Esophagus squamous epithelium (tissue), 4 donors: ENCODE data around the gene ADAMTS9.

Source experiments
- POLR2A ChIP-seq, 4 donors: fragments of 450-650 bp; IDR thresholded peaks; one replicate each; pipeline ENCODE4 v1.6.1; 2017; ENCODE audit warnings: antibody characterized with exemption in 4 of 4, mild to moderate bottlenecking in 4 of 4, moderate library complexity in 3 of 4
- TF ChIP-seq, protein P1 (sequence below), 6 experiments: fragments of 450-650 bp in 4 of 6; fragments of 200-600 bp in 2 of 6; sonication (generic) in 2 of 6; IDR thresholded peaks; one replicate each; pipeline ENCODE4 v1.5.1; 2016 to 2019; ENCODE audit warnings: antibody characterized with exemption in 6 of 6, mild to moderate bottlenecking in 4 of 6, moderate library complexity in 4 of 6

DNA sequence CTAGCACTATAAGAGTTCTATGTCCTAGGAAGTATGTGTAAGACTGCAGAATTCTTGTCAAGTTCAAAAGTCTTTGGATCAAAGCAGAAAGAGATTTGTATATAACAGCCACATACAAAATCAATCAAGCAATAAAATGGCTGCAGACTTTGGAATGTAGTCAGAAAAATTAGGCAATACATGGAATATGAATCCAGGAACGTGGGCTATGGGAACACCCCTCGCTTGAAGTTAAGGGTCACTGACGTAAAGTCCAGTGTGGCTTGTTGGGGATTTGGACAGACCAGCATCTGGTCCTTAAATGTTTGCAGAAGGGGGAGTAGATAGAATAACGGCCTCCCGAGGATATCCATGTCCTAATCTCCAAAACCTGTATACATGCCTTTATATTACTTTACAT is 178.6 kb downstream of the ADAMTS9 start:
- TF ChIP-seq, protein P1, sequence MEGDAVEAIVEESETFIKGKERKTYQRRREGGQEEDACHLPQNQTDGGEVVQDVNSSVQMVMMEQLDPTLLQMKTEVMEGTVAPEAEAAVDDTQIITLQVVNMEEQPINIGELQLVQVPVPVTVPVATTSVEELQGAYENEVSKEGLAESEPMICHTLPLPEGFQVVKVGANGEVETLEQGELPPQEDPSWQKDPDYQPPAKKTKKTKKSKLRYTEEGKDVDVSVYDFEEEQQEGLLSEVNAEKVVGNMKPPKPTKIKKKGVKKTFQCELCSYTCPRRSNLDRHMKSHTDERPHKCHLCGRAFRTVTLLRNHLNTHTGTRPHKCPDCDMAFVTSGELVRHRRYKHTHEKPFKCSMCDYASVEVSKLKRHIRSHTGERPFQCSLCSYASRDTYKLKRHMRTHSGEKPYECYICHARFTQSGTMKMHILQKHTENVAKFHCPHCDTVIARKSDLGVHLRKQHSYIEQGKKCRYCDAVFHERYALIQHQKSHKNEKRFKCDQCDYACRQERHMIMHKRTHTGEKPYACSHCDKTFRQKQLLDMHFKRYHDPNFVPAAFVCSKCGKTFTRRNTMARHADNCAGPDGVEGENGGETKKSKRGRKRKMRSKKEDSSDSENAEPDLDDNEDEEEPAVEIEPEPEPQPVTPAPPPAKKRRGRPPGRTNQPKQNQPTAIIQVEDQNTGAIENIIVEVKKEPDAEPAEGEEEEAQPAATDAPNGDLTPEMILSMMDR (IDR thresholded peaks at IDR 0.05), result no peak
- TF ChIP-seq POLR2A (IDR thresholded peaks at IDR 0.05), result no peak
